OCI-LY1 (cell line): ENCODE data around the gene FAM229B.

ENCODE experiments used
- CTCF ChIP-seq: fragments of 200-600 bp; sonication (generic), shearing (Covaris generic); IDR thresholded peaks from 2 replicates; pipeline ENCODE4 v1.5.1; 2017; ENCODE audit warnings: mild to moderate bottlenecking, antibody characterized with exemption, low read length, moderate library complexity, mixed read lengths
- EZH2 ChIP-seq: fragments of 200-600 bp; sonication (generic), shearing (Covaris generic); IDR thresholded peaks from 2 replicates; pipeline ENCODE4 v1.8.0; 2017; ENCODE audit warnings: borderline replicate concordance, mixed run types, mild to moderate bottlenecking, antibody characterized with exemption, low read length, moderate library complexity, mixed read lengths

GRCh38 chr6:112039431-112039770, 48.0 kb upstream of the FAM229B start:
- TF ChIP-seq CTCF (no peak), EZH2 (no peak)
